DND-41 (cell line): ENCODE results near the gene MRTFA.

Experiments used
- ATAC-seq: fragments of 200-7000 bp; cut with Tn5 transposase; 3 replicates; pipeline ENCODE4 v1.9.1; 2021; ENCODE audit warnings: low read depth; ENCODE audit not compliant: insufficient read depth
- DNase-seq: peaks from one replicate; pipeline ENCODE4 v3.0.0-alpha.2; 2020
- H2AFZ ChIP-seq: 2 replicates; pipeline ENCODE4 v1.6.0; 2012; ENCODE audit warnings: low read depth, low read length
- H3K27ac ChIP-seq: 2 replicates; pipeline ENCODE4 v1.5.1; 2012; ENCODE audit warnings: low read length, inconsistent platforms
- H3K27me3 ChIP-seq: fragments of 200-600 bp; sonication (generic); 2 replicates; pipeline ENCODE4 v1.6.0; 2012; ENCODE audit warnings: low read length, mild to moderate bottlenecking, inconsistent platforms; ENCODE audit not compliant: insufficient read depth, poor library complexity
- H3K36me3 ChIP-seq: 2 replicates; pipeline ENCODE4 v1.5.1; 2012; ENCODE audit warnings: low read length, inconsistent platforms; ENCODE audit not compliant: insufficient read depth
- H3K4me1 ChIP-seq: 2 replicates; pipeline ENCODE4 v1.5.1; 2012; ENCODE audit warnings: mild to moderate bottlenecking, low read length; ENCODE audit not compliant: insufficient read depth
- H3K4me2 ChIP-seq: 2 replicates; pipeline ENCODE4 v1.6.0; 2012; ENCODE audit warnings: mild to moderate bottlenecking, moderate library complexity, low read length, inconsistent platforms; ENCODE audit not compliant: insufficient read depth
- H3K4me3 ChIP-seq, 2 experiments: fragments of 200-600 bp in 1 of 2; shearing (Covaris generic) in 1 of 2; 2 replicates each; pipeline ENCODE4 v1.5.1; 2012 to 2016; ENCODE audit warnings: inconsistent platforms in 2 of 2, low read length in 2 of 2, mild to moderate bottlenecking in 2 of 2, low read depth in 1 of 2, moderate library complexity in 1 of 2
- H3K79me2 ChIP-seq: 2 replicates; pipeline ENCODE4 v1.6.0; 2012; ENCODE audit warnings: low read length, inconsistent platforms; ENCODE audit not compliant: insufficient read depth
- H3K9ac ChIP-seq: 2 replicates; pipeline ENCODE4 v1.6.0; 2012; ENCODE audit warnings: low read depth, mild to moderate bottlenecking, inconsistent platforms, low read length, moderate library complexity
- H3K9me3 ChIP-seq: 2 replicates; pipeline ENCODE4 v1.5.1; 2012; ENCODE audit warnings: low read length, moderate library complexity, mild to moderate bottlenecking, inconsistent platforms; ENCODE audit not compliant: insufficient read depth, severe bottlenecking
- H4K20me1 ChIP-seq: 2 replicates; pipeline ENCODE4 v1.6.0; 2012; ENCODE audit warnings: low read length; ENCODE audit not compliant: insufficient read depth
- EZH2 ChIP-seq: IDR thresholded peaks from 3 replicates; pipeline ENCODE4 v1.6.1; 2012; ENCODE audit warnings: borderline replicate concordance, low read depth, mild to moderate bottlenecking, moderate library complexity, low read length, inconsistent platforms; ENCODE audit not compliant: severe bottlenecking
- TF ChIP-seq, protein P1 (sequence below): IDR thresholded peaks from 2 replicates; pipeline ENCODE4 v1.5.1; 2012; ENCODE audit warnings: borderline replicate concordance, low read length, moderate library complexity, mild to moderate bottlenecking; ENCODE audit not compliant: poor library complexity, severe bottlenecking; ENCODE audit errors: extremely low read depth

MRTFA gene

GRCh38 chr22:40484906-40485669 lies 151.4 kb downstream of the MRTFA start:
- no peak for ATAC-seq
- no peak overlapping the region for H3K9ac ChIP-seq
- H3K4me3 ChIP-seq = no peak overlapping the region
- no peak overlapping the region for H3K27ac ChIP-seq
- H3K9me3 ChIP-seq = no peaks in the 10 kb centered on the region
- peaks cover 10% of the 10 kb centered on the region for H3K79me2 ChIP-seq
- peaks cover 3% of the 10 kb centered on the region; the same call in 1 of the 2 replicates for H4K20me1 ChIP-seq
- no peak overlapping the region for H2AFZ ChIP-seq
- DNase-seq = no peak
- H3K4me2 ChIP-seq = no peak overlapping the region
- peaks cover 6% of the 10 kb centered on the region; the same call in 1 of the 2 replicates for H3K36me3 ChIP-seq
- H3K27me3 ChIP-seq = no peaks in the 10 kb centered on the region
- TF ChIP-seq, protein P1, sequence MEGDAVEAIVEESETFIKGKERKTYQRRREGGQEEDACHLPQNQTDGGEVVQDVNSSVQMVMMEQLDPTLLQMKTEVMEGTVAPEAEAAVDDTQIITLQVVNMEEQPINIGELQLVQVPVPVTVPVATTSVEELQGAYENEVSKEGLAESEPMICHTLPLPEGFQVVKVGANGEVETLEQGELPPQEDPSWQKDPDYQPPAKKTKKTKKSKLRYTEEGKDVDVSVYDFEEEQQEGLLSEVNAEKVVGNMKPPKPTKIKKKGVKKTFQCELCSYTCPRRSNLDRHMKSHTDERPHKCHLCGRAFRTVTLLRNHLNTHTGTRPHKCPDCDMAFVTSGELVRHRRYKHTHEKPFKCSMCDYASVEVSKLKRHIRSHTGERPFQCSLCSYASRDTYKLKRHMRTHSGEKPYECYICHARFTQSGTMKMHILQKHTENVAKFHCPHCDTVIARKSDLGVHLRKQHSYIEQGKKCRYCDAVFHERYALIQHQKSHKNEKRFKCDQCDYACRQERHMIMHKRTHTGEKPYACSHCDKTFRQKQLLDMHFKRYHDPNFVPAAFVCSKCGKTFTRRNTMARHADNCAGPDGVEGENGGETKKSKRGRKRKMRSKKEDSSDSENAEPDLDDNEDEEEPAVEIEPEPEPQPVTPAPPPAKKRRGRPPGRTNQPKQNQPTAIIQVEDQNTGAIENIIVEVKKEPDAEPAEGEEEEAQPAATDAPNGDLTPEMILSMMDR = no peak
- TF ChIP-seq EZH2 = no peak
- H3K4me1 ChIP-seq = no peaks in the 10 kb centered on the region

DNA sequence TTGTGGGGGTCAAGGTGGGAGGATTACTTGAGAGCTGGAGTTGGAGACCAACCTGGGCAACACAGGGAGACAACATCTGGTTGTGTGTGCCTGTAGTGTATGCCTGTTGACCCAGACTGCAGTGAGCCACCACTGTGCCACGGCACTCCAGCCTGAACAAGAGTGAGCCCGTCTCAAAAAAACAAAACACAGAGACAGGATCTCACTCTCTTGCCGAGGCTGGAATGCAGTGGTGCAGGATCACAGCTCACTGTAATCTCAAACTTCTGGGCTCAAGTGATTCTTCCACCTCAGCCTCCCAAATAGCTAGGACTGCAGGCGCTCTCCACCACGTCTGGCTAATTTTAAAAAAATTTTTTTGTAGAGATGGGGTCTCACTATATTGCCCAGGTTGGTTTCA lies 153.6 kb downstream of the MRTFA start:
- Histone ChIP-seq H3K4me3 (no peak overlapping the region), H3K36me3 (peaks cover 6% of the 10 kb centered on the region; the same call in 1 of the 2 replicates), H3K27ac (no peak overlapping the region), H2AFZ (no peak overlapping the region), H3K79me2 (peaks cover 13% of the 10 kb centered on the region), H3K9ac (no peak overlapping the region), H3K4me1 (no peaks in the 10 kb centered on the region), H3K4me2 (no peak overlapping the region), H3K27me3 (no peaks in the 10 kb centered on the region), H4K20me1 (peaks cover 3% of the 10 kb centered on the region; the same call in 1 of the 2 replicates), H3K9me3 (no peaks in the 10 kb centered on the region)
- ATAC-seq (no peak), DNase-seq (no peak)
- no peak for TF ChIP-seq EZH2
- TF ChIP-seq, protein P1 = no peak

DNA sequence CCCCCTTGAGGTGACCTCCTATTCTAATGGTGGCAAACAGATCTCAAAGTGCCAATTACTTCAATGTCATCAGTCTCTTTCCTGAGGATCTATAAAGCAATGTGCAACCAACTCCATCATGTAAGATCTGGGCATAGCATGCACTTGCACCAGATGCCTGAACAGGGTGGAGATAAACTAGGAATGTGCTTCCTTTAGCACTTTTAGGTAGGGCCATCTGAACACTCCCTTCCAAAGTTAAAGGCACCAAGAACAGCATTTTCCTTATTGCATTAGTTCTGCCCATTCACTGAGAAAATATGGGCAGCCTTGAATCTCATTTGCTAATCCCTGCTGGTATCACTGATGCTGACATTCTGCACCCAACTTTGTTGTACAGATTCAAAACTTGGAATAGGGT lies 154.1 kb downstream of the MRTFA start:
- H3K27ac ChIP-seq = no peak overlapping the region
- H3K4me1 ChIP-seq = no peaks in the 10 kb centered on the region
- no peak overlapping the region for H3K4me3 ChIP-seq
- peaks cover 12% of the 10 kb centered on the region for H3K79me2 ChIP-seq
- no peak overlapping the region for H3K4me2 ChIP-seq
- no peak for ATAC-seq
- H4K20me1 ChIP-seq = peaks cover 3% of the 10 kb centered on the region; the same call in 1 of the 2 replicates
- no peak overlapping the region for H2AFZ ChIP-seq
- no peaks in the 10 kb centered on the region for H3K9me3 ChIP-seq
- no peak overlapping the region for H3K9ac ChIP-seq
- TF ChIP-seq, protein P1 = no peak
- DNase-seq = no peak
- no peaks in the 10 kb centered on the region for H3K27me3 ChIP-seq
- peaks cover 6% of the 10 kb centered on the region; the same call in 1 of the 2 replicates for H3K36me3 ChIP-seq

- no peak for DNase-seq
- H3K4me1 ChIP-seq = no peaks in the 10 kb centered on the region
- no peak overlapping the region for H2AFZ ChIP-seq
- TF ChIP-seq, protein P1 = no peak
- no peak for TF ChIP-seq EZH2
- no peak overlapping the region for H3K4me3 ChIP-seq
- no peaks in the 10 kb centered on the region for H3K9me3 ChIP-seq
- H4K20me1 ChIP-seq = peaks cover 3% of the 10 kb centered on the region; the same call in 1 of the 2 replicates
- no peak overlapping the region for H3K27ac ChIP-seq
- H3K79me2 ChIP-seq = peaks cover 11% of the 10 kb centered on the region
- H3K27me3 ChIP-seq = no peaks in the 10 kb centered on the region
- ATAC-seq = no peak
- no peak overlapping the region for H3K4me2 ChIP-seq
- peaks cover 6% of the 10 kb centered on the region; the same call in 1 of the 2 replicates for H3K36me3 ChIP-seq
- no peak overlapping the region for H3K9ac ChIP-seq
Measured at GRCh38 chr22:40480996-40481395, 155.5 kb downstream of the MRTFA start.
